Stomach (tissue), 9 donors: ENCODE data around the gene DCHS2. TPM values are rescaled to one million over a fixed set of nuclear protein-coding genes. Genes with fewer than 3 reads are reported as not detected.

Experiments
- DNase-seq, 2 donors: peaks; one replicate each; pipeline versions ENCODE4 v3.0.0 to v3.0.0-alpha.2; 2013 to 2019
- H3K27ac ChIP-seq, 5 donors: fragments of 200-600 bp in 4 of 5; sonication (generic) in 4 of 5; one replicate each; pipeline ENCODE4 v1.5.1; 2013 to 2019; ENCODE audit warnings: mild to moderate bottlenecking in 1 of 5, moderate library complexity in 1 of 5
- H3K27me3 ChIP-seq, 3 donors: fragments of 200-600 bp; sonication (generic); one replicate each; pipeline ENCODE4 v1.5.1; 2017 to 2019; ENCODE audit warnings: mixed run types in 1 of 3
- H3K36me3 ChIP-seq, 4 donors: fragments of 200-600 bp; sonication (generic); 1 replicate in 3 of 4; 2 replicates in 1 of 4; pipeline ENCODE4 v1.5.1; 2016 to 2019
- H3K4me1 ChIP-seq, 4 donors: fragments of 200-600 bp; sonication (generic); one replicate each; pipeline ENCODE4 v1.5.1; 2016 to 2019
- H3K4me3 ChIP-seq, 4 donors: fragments of 200-600 bp; sonication (generic) in 3 of 4; one replicate each; pipeline ENCODE4 v1.5.1; 2016 to 2019; ENCODE audit warnings: mild to moderate bottlenecking in 1 of 4
- H3K9me3 ChIP-seq, 4 donors: fragments of 200-600 bp; sonication (generic); one replicate each; pipeline ENCODE4 v1.5.1; 2016 to 2019
- CTCF ChIP-seq, 7 experiments: fragments of 450-650 bp in 4 of 7; fragments of 200-600 bp in 3 of 7; sonication (generic) in 3 of 7; IDR thresholded peaks; one replicate each; pipeline ENCODE4 v1.5.1; 2016 to 2019; ENCODE audit warnings: antibody characterized with exemption in 7 of 7, control low read depth in 2 of 7, mild to moderate bottlenecking in 1 of 7
- EP300 ChIP-seq: sonication (generic); formaldehyde crosslinking; IDR thresholded peaks from one replicate; pipeline ENCODE4 v1.6.1; 2017; ENCODE audit warnings: antibody characterized with exemption
- POLR2A ChIP-seq, 4 donors: fragments of 450-650 bp; IDR thresholded peaks; one replicate each; pipeline ENCODE4 v1.6.1; 2016; ENCODE audit warnings: antibody characterized with exemption in 4 of 4, control low read depth in 2 of 4, mild to moderate bottlenecking in 1 of 4, moderate library complexity in 1 of 4
- POLR2AphosphoS5 ChIP-seq, 3 donors: sonication (generic); formaldehyde crosslinking; IDR thresholded peaks; one replicate each; pipeline ENCODE4 v1.6.1; 2016; ENCODE audit warnings: antibody characterized with exemption in 3 of 3
- WGBS, 5 donors: extraction: QIAGEN DNeasy Blood & Tissue Kit in 3 of 5; methylation state at CpG; one replicate each; pipeline versions ENCODE4 v1.1.5 to v1.1.7; 2013 to 2018; 5-methylcytosine and 5-hydroxymethylcytosine counted together
- intact Hi-C: fragments of 100-400 bp; cut with DNase I; formaldehyde crosslinking; loops from one replicate; pipeline ENCODE4 v1.15.1; 2023; ENCODE audit warnings: low total_unique reads
- polyA plus RNA-seq, 3 donors: library from polyadenylated mRNA; stranded (reverse); fragments of 200-250 nt; gene quantifications; one replicate each; pipeline ENCODE4 v1.2.3, GENCODE V29; 2013
- total RNA-seq, 5 donors: library from RNA; depleted of rRNA; stranded (reverse); fragments of >200 nt; gene quantifications; one replicate each; pipeline versions ENCODE4 v1.1.0 to v1.2.3, GENCODE V29; 2014 to 2016
- donor health status: healthy with polysubstance abuse.
- donor health status: Bipolar disorder and iron deficiency.
- donor health status: healthy.

DCHS2 gene
- total and polyA plus RNA-seq, 8 donors = 0.30 to 9.7 (median 1.5) TPM; not detected in 2

GRCh38 chr4:154341448-154341847 lies 150.2 kb downstream of the DCHS2 start:
- 93 to 98% (median 97%) methylated on average over 3 of the region's 3 CpGs for WGBS, 5 donors
- no peak for TF ChIP-seq POLR2AphosphoS5 (IDR thresholded peaks at IDR 0.05)
- TF ChIP-seq EP300 = no peak
- no peak for TF ChIP-seq CTCF (IDR thresholded peaks at IDR 0.05)
- no peak for TF ChIP-seq POLR2A (IDR thresholded peaks at IDR 0.05)
- Histone ChIP-seq H3K4me1 (no peaks in the 10 kb centered on the region), H3K36me3 (no peaks in the 10 kb centered on the region), H3K27ac (no peak overlapping the region), H3K27me3 (no peaks in the 10 kb centered on the region), H3K9me3 (no peaks in the 10 kb centered on the region), H3K4me3 (no peak overlapping the region)
- DNase-seq = no peak
- intact Hi-C loops = no loop called here

- no peak overlapping the region for H3K27ac ChIP-seq
- no peaks in the 10 kb centered on the region for H3K36me3 ChIP-seq
- TF ChIP-seq POLR2A (IDR thresholded peaks at IDR 0.05) (no peak), POLR2AphosphoS5 (IDR thresholded peaks at IDR 0.05) (no peak), EP300 (no peak), CTCF (IDR thresholded peaks at IDR 0.05) (no peak)
- intact Hi-C loops = no loop called here
- 90 to 95% (median 93%) methylated on average over 2 of the region's 2 CpGs for WGBS, 5 donors
- H3K4me1 ChIP-seq = peaks cover 0 to 7% (median 3%) of the 10 kb centered on the region in 4 donors
- peaks cover 0 to 25% (median 0%) of the 10 kb centered on the region in 3 donors for H3K27me3 ChIP-seq
- H3K9me3 ChIP-seq = no peaks in the 10 kb centered on the region
- no peak for DNase-seq
- no peak overlapping the region for H3K4me3 ChIP-seq
Measured at GRCh38 chr4:154335588-154335987, 156.0 kb downstream of the DCHS2 start.

GRCh38 chr4:154332681-154333421 lies 158.7 kb downstream of the DCHS2 start:
- peak in 1 of 2 donors; percentile 76 for DNase-seq
- H3K27me3 ChIP-seq = peaks cover 0 to 25% (median 0%) of the 10 kb centered on the region in 3 donors
- no peak overlapping the region for H3K27ac ChIP-seq
- H3K36me3 ChIP-seq = no peaks in the 10 kb centered on the region
- H3K9me3 ChIP-seq = no peaks in the 10 kb centered on the region
- intact Hi-C loops = no loop called here
- H3K4me3 ChIP-seq = peak overlapping the region; percentile 26 to 32 (median 31)
- whole genome bisulfite sequencing, 5 donors = 19 to 61% (median 54%) methylated on average over 27 to 48 of the region's 48 CpGs
- H3K4me1 ChIP-seq = peaks cover 0 to 7% (median 3%) of the 10 kb centered on the region in 4 donors
- TF ChIP-seq POLR2AphosphoS5 (IDR thresholded peaks at IDR 0.05) (no peak), CTCF (IDR thresholded peaks at IDR 0.05) (no peak), POLR2A (IDR thresholded peaks at IDR 0.05) (no peak), EP300 (no peak)

- TF ChIP-seq EP300 (no peak), POLR2AphosphoS5 (IDR thresholded peaks at IDR 0.05) (peak in 1 of 3 donors; percentile 37)
- no peaks in the 10 kb centered on the region for H3K36me3 ChIP-seq
- H3K9me3 ChIP-seq = no peaks in the 10 kb centered on the region
- H3K27me3 ChIP-seq = peaks cover 0 to 25% (median 0%) of the 10 kb centered on the region in 3 donors
- 46 to 66% (median 57%) methylated on average over 3 of the region's 3 CpGs for WGBS, 5 donors
- no peak overlapping the region for H3K27ac ChIP-seq
- intact Hi-C loops = no loop called here
- H3K4me1 ChIP-seq = peaks cover 0 to 7% (median 3%) of the 10 kb centered on the region in 4 donors
- H3K4me3 ChIP-seq = no peak overlapping the region
- peak in 1 of 2 donors; percentile 73 for DNase-seq
Measured at GRCh38 chr4:154329939-154330338, 161.7 kb downstream of the DCHS2 start.
